ENCODE results near the gene INPP5K.
"Not testable (repeated sequence)": the region's sequence is repeated elsewhere in the genome, so short reads cannot be mapped to it uniquely, and the experiment has no call there.

INPP5K gene

GRCh38 chr17:1464186-1464585, 52.2 kb downstream of the INPP5K start:
- no peak for DNase-seq (ENCODE audit: low read depth)

- DNase-seq (ENCODE audit: low read depth) = no peak
These were observed 54.0 kb downstream of the INPP5K start for GRCh38 chr17:1462164-1463112.

GRCh38 chr17:1461198-1461944, 55.0 kb downstream of the INPP5K start:
- no peak for DNase-seq (ENCODE audit: low read depth)

- no peak for DNase-seq (ENCODE audit: low read depth)
These were observed 56.2 kb downstream of the INPP5K start for GRCh38 chr17:1460233-1460632.

GRCh38 chr17:1455797-1456599, 60.4 kb downstream of the INPP5K start, which contains the start of gene CRK:
TSS of gene CRK (minus strand) at chr17:1456232. CDS start at chr17:1456117, 115 bp downstream.
- peak; percentile 46 for DNase-seq (ENCODE audit: low read depth)

GRCh38 chr17:1455291-1455796, 61.1 kb downstream of the INPP5K start:
- DNase-seq (ENCODE audit: low read depth) = peak; percentile 33

GRCh38 chr17:1454541-1454940, 61.9 kb downstream of the INPP5K start:
- DNase-seq (ENCODE audit: low read depth) = no peak

GRCh38 chr17:1453694-1454093, 62.7 kb downstream of the INPP5K start:
- not testable (repeated sequence) for DNase-seq (ENCODE audit: low read depth)

- DNase-seq (ENCODE audit: low read depth) = no peak
These were observed 63.6 kb downstream of the INPP5K start for GRCh38 chr17:1452836-1453235.

- not testable (repeated sequence) for DNase-seq (ENCODE audit: low read depth)
These were observed 66.2 kb downstream of the INPP5K start for GRCh38 chr17:1450261-1450660.

GRCh38 chr17:1449412-1449967, 66.9 kb downstream of the INPP5K start:
- no peak for DNase-seq (ENCODE audit: low read depth)

- no peak for DNase-seq (ENCODE audit: low read depth)
These were observed 69.4 kb downstream of the INPP5K start for GRCh38 chr17:1447052-1447451.

- no peak for DNase-seq (ENCODE audit: low read depth)
These were observed 70.2 kb downstream of the INPP5K start for GRCh38 chr17:1446201-1446600.

- DNase-seq (ENCODE audit: low read depth) = not testable (repeated sequence)
These were observed 70.7 kb downstream of the INPP5K start for GRCh38 chr17:1445695-1446094.

Data from HS-27A (cell line).